HG02884 (cell line): ENCODE results near the gene ATRNL1.
A peak's percentile ranks its signal among the peaks of the same experiment; 100 is the strongest.

Experiments
- ATAC-seq: cut with Tn5 transposase; IDR thresholded peaks from one replicate; pipeline ENCODE4 v1.9.1; 2021; ENCODE audit warnings: mild to moderate bottlenecking, moderate library complexity; ENCODE audit not compliant: unreplicated experiment

ATRNL1 gene

DNA sequence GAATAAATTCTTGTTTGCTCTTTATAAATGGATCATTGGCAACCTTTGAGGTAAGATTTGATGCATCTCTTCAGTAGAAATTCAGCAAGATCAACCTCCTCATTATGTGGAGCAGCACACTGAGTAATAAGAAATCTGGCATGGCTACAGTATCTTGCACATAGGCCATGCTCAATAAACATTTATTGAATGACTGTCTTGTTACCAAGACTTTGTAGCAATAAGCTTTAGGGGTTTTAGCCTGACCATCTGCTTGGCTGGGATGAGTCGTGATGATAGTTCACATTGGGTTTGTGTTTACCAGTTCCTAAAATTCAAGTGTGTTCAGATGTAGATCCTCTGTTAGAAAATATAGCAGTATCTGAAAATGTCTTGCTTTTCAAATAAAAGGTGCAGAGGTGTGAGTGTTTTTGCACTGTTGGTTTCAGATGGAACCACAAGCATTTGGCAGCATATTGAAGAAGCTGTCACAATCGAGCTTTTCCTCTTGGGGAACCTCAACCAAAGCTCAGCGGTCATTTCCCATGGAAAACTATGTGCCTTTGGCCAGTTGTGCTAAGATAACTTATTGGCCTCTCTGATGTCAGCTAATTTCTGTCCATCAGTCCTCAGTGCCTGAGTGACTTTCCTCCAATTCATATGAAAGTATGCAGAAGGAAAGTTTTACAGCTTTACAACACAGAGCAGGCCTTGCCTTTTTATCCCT lies 737.3 kb downstream of the ATRNL1 start:
- ATAC-seq = no peak

DNA sequence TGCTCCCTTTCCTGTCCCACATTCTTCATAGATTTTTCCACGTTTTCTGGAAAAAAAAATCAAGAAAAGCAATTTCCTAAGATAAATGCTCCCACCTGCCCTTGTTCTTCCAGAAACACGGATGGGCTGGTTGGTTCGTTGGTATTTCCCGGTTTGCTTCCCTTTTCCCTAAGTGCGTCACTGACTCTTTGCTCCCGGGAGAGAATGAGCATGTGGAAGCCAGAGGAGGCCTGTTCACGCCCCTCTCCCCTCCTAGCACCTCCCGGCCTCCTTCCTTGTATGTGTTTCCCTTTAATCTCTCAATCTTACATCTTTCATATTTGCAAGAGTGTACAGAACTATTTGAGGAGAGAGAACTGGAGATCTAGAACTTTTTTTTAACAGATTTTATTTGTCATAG lies 737.9 kb downstream of the ATRNL1 start:
- ATAC-seq = no peak

DNA sequence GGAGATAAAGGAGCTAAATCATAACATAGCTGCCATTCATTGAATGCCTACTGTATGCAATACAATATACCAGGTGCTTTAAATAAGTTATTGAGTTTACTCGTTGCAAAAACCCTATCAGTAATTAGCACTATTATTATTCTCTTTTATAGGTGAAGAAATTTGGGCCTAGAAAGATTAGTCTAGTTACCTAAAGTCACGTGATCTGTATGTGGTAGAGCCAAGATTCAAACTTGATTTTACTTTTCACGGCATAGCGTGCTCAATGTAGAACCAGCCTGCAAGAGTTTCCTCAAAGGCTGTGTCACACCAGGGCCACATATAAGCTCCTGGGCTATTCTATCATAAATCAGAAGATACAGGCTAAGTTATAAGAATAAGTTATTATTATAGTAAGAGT lies 740.0 kb downstream of the ATRNL1 start:
- ATAC-seq = no peak

DNA sequence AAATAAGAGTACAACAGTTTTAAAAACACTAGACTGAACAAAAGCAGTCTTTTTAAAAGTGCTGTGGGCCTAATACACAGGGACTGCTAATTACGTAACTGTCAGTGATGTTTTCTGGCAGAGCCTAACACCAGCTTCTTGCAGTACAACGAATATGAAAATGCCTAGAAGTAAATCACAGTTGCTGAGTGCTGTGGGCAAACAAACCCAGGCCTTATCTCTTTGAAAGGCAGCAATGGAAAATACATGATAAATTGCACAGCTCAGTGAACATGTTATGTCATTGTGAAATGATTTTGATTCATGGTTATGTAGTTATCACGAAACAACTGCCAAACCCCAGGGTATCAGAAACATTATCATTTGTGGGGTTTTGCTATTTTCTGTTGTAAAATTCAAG lies 751.4 kb downstream of the ATRNL1 start:
- no peak for ATAC-seq

DNA sequence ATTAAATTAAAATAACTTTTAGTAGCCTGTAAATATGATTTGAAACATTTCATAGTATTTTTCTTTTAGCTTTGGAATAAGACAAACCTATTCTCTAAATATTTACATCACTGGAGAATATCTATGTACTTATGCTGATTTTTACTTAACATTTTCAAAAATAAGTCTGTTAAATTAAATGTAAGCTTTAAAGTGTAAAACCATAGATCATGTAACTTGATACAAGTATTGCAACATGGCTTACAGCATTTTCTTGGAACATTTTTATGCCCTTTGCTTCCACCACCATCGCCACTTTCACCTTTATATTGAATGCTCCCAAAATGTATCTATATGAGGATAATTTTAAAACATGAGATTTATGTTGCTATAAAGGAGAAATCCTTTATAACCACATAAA lies 752.8 kb downstream of the ATRNL1 start:
- no peak for ATAC-seq

DNA sequence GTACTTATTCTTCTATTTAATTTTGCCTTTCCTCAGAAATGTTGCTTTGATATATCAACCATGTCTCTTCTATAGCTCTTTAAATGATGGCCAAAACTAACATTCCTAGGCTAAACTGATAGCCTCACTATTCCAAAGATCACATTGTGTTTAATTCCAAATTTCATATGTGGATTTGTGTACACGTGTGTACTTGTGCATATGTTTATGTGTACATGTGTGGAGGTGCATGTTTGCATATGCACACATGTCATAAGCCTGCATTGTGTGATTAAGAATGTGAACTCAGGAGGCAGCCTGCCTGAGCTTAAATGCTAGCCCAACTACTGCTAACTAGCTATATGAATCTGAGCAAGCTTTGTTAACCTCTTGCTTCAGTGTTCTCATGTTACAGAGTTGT lies 753.4 kb downstream of the ATRNL1 start:
- ATAC-seq = no peak

DNA sequence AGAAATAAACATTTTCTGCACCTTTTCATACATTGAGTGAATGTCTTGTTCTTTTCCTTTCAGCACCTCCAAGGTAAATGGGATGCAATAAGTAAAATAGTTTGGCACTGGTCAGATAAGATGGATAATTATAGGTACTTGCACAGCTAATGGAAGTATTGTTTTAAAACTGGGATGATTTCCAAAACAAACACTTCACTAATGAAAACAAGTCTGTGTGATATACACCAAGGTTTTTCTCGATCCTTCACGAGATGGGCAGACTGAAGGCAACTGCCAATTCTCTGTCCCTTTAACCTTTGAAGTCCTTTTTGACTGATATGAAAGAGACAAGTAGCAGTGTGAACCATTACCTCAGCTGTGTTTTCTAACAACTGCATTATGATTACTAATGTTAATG lies 756.0 kb downstream of the ATRNL1 start:
- ATAC-seq = no peak

DNA sequence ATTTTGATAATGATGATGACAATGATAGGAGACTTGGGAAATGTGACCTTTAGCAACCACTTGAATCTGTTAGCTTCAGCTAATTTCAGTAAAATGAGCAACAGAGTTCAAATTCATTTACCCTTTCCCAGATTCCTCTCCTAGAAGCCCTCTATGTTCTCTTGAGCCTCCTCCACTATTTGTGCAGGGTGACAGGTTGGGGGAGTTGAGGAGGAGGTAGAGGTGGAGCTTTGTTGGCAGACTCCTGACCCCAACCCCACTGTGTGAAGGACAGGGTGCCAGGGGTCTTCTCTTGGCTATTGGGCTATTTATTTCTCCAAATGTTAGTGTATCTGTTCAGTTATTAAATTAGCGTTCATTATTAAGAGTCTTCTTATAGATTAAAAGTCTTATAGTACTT lies 757.5 kb downstream of the ATRNL1 start:
- no peak for ATAC-seq

DNA sequence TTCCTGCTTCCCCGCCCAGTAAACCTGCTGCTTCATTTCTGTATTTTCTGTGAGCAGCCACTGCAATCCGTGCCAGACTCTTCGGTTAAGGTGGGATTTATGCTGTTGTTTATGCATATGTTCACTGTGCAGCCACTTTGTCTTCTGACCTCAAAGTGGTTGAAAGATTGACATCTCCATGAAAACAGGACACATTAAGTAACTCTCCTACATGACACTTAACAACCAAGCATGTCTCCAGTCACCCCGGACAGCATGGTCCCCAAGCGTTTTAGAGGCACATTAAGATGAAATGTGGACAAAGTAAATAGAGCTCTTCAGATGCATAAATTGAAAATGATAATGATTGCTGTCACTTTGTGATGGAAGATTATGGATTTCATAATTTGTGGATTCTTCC lies 758.5 kb downstream of the ATRNL1 start:
- no peak for ATAC-seq

DNA sequence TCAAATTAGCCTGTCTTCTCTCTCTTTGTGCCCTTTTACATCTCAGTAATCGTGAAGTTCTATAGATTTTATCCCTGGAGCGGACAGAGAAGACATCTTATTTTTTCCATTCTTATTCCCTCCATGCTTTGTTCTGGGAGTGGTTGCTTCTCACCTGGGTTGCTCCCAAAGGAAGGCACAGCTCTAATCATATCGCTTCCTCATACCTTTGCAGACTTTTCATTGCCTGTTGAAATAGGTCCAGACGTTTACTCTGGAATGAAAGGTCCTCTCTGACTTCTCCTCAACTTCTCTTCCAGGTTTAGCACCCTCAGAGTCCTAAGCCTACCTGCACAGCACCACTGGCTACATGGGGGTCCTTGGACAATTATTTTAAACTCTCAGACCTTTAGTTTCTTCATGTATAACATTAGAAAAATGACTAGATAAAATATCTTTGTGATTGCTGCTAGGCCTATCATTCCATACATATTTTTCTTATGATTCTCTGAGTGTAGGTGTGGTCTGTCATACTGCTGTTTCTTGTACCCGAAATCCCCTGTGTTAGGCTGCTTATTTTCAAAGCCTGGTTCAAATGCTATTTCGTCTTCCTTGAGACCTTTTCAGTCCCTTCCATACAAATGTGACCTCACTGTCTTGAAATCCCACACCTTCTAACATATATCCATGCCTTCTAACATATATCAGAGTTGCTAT lies 761.7 kb downstream of the ATRNL1 start:
- no peak for ATAC-seq

DNA sequence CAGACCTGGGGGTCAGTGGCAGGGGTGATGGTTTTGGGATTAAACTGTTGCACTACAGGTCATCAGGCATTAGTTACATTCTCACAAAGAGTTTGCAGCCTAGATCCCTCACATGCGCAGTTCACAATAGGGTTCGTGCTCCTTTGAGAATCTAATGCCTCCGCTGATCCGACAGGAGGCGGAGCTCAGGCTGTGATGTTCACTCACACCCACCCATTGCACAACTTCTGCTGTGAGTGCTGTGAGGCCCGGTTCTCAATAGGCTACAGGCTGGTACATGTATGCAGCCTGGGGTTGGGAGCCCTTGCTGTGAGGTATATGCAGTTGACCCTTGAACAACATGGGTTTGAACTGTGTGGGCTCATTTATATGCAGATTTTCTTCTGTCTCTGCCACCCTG lies 763.4 kb downstream of the ATRNL1 start:
- ATAC-seq = no peak

DNA sequence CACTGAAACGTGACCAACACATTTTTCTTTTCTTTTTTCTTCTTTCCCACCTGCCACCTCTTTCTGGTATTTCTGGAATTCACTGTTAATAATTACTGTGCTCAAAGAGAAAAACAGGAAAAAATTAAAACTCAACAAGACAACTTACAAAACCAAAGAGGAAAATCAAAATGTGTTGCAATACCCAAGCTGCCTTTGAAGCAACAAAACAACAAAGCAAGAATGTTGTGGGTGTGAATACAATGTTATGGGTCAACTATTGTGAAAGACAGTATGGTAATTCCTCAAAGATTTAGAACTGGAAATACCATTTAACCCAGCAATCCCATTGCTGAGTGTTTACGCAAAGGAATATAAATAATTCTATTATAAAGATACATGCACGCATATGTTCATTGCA lies 764.7 kb downstream of the ATRNL1 start:
- ATAC-seq = no peak

DNA sequence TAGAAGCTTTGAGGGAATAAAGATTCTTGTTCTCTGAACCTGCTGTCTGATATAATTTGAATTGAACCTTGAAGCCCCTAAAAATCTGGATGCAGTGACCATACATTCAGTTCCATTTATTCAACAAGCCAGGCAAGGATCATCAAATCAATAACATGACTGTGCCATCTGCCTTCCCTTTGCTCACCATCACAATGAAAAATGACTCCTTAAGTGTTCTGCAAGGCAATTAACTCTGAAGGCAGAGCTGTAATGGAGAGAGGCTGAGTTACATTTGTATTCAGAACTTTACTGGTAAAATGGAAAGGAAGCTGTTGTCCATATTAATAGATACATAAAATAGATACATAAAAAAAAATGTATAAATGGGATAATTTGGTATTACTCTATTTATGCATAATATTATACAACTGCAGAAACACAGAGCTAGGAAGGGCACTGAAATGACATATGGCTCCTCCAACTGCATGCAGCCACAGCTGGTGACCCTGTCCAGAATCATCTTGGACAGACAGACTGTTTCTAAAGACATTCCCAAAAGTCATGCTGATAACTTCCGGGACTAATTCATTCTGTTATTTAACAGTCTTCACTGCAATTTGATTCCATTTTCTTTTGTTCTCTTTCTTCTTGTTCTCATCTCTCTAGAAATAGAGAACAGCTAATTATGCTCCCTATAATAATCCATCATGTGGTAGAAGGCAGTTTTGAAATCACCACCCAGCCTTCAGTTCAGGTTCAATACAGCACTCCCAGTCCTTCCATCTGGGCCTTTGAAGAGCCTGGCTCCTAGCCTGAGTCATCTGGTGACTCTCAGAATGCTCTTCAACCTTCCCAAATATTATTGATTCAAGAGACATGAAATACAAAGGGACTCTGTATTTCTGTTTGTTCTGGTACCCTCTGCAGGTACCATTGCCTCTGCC lies 767.3 kb downstream of the ATRNL1 start:
- no peak for ATAC-seq

DNA sequence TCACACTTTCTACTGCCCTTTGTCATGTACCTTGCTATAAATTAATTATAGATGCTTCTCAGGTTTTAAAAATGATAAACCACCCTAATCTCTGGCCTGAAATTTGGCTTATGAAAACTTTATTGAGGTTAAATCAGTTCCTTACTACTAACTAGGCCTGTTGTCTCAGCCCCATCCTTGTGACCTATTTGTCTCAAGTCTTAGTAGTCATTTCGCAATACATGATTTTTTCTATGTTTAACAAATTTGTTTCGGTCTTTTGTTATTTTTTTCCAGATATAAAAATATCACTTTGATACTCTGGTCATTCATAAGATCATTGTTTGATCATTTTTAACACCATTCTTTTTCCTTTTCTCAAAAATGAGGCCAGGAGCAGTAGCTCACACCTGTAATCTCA lies 768.3 kb downstream of the ATRNL1 start:
- ATAC-seq = no peak

DNA sequence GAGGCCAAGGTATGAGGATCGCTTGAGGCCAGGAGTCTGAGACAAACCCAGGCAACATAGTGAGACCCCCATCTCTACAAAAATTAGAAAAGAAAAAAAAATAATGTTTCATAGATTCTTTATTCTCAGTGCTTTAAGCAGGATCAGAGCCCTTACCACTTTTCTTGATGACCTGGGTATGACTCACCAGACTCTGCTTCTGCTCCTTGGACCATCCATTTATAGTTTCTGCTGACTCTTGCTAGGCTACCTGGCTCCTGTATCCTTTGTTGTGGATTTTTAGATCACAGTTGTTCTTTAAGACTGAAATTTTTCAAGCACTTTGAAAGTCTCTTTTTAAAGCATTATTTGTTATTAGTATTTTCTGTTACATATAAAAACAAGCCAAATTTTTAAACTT lies 768.7 kb downstream of the ATRNL1 start:
- no peak for ATAC-seq

DNA sequence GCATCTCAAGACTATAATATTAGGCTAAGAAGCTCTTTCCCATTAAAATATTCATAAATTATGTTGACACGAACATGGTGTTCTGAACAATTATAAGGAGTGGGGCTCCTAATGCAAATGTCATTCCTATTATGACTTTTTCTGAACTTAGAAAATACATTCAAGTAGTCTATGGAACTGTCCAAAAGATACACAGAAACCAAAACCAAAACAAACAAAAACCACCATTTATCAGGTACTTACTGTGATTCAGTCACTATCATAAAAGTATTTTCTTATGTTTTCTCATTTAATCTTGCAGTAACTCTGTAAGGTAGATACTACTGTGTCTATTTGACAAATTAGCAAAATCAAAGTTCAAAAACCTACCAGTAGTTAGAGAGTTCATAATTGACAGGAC lies 773.0 kb downstream of the ATRNL1 start:
- no peak for ATAC-seq

DNA sequence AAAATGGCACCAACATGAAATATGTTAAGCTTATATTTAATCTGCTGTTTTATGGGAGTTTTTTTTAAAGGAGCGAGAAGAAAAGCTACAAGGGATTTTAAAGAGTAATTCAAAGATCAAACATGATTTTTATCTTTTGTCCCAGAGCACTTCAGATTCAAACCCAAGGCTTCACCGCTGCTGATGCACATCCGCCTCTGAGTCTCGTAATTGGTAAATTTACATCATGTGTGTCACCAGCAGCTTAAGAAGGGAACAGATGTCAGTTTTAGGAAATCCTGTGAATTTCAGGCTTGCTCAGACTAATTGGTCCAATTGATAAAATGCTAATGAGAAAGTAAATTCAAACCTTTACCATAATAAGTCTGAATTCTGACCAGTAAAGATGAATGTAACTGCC lies 773.5 kb downstream of the ATRNL1 start:
- ATAC-seq = no peak

DNA sequence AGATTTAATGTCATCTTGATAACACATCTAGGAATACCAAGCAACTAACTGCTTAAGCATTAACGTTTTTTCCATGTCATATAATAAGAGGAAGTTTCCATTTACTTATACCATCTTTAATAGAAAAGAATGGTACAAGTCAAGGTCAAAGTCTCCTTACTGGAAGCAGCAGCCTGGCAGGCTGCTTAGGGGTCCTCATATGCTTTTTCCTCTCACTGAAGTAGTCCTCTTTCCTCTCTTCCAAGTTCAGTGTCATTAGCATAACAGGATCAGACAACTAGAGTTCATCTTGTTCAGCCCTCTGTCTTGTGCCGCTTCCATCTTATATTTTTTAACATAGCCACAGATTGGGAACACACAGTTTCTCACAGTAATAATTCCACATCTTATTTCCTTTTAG lies 774.1 kb downstream of the ATRNL1 start:
- ATAC-seq = no peak

DNA sequence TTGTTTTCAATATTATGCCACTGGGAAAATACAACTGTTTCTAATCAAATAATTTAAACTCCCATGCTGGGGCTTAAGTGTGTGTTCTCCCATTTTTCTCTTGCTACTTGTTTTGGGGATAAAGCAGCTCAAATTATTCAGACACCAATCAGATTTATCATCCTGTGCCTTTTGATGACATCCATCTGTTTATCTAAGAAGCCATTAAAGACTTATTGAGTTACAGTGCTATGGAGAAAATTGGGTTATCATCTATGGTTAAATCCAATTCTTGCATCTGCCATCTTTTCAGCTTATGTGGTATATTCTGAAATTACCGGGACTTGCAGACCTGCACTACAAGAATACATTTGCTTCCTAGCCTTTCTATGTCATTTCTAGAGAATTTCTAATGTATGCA lies 778.7 kb downstream of the ATRNL1 start:
- ATAC-seq = no peak

DNA sequence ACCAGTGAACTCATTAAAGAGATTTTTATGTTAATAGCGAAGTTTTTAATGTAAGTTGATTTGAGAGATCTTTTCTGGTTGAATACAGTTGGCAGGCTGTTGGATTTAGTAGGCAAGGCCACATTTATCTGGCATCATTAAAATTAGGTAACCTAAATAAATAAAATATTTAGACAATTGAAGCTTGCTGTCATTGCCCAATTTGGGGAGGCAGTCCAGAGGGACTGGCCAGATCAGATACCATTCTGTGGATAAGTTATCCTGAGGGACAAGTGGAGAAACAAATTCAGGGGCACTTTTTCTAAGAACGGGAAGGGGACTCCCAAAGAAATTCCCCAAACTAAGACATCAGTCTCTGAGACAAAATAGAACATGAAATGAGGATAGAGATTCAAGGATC lies 782.0 kb downstream of the ATRNL1 start:
- no peak for ATAC-seq

DNA sequence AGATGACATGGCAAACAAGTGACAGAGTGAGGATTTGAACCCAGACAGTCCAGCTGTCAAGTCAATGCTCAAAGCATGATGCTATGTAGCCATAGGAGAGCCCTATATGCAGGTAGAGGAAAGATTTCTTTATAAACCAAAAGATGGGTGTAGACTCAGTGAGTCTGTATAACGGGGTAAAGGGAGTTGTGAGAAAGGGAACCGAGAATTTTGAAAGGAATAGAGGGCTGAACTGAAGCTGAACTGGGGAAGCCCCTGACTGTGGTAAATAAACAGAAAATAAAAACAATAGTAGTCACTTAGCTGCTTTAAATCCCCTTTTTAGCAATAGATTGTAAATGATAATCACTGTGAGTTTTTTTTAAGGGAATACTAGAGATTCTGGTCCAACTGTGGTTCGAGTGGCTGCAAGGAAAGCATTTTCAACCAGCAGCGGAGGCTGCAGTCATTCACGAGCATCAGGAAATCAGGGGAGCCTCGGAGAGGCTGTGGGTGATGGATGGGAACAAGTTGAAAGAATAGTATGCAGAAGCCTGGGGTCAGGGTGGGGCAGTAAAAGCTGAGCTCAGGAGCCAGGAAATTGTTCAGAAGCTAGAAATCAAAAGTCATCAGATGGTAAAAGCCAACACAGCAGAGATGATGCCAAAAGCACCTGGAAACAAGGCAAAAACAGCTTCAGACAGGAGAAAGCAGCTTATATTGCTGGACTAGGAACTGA lies 786.4 kb downstream of the ATRNL1 start:
- ATAC-seq = peak; percentile 79
